GM19468 (cell line): ENCODE results near the gene KCNS3.

ENCODE experiments used
- ATAC-seq: cut with Tn5 transposase; IDR thresholded peaks from one replicate; pipeline ENCODE4 v1.9.1; 2021; ENCODE audit warnings: mild to moderate bottlenecking, moderate library complexity, moderate number of reproducible peaks; ENCODE audit not compliant: unreplicated experiment; ENCODE audit errors: extremely low read depth

Gene KCNS3

DNA sequence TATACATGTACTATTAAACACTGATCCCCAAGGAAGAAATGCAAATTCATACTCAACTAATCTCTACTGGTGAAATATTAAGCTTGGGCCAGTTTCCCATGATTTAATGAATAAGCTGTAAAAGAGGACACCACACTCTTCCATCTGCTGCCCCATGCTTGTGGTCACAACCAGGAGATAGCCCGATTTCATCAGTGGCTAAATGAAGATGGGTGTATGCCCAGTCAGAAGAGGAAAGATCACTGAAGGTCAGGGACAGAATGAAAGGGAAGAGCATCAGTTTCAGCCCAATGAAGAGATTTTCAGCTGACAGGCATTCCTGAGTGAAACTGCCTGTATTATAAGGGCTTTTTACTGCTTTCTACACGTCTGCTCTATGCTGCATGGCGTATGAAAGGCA is 103.5 kb downstream of the KCNS3 start:
- ATAC-seq, result no peak
